ENCODE results near the gene CIAO3.

DNA sequence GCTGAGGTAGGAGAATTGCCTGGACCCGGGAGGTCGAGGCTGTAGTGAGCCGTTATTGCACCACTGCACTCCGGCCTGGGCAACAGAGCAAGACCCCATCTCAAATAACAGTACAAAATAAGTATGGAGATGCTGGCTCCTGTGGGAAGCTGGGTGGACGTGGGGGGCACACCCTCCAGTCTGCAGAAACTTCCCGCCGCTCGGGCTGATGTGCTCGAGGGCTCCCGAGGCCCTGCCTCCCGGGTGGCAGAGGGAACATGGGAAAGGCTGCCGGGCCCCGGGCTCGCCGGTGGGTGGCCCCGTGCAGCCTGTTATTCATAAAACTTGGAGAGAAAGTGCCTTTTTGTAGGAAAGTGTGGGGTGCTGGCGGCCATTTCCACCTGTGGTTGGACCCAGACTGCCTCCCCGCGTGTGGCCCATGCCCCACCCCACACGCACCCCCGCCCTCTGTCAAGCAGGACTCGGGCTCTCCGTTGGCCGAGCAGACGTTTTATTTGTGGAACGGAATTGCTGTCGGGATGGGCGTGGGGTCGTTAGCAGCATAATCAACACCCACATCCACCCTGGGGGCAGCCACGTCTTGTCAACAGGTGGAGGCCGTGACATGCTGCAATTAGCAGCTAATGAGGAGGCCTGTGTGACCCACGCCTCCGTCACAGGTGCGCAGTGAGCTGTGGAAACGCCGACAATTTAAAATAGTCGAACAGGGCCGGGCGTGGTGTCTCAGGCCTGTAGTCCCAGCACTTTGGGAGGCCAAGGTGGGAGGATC is 7.4 kb upstream of the CIAO3 start:
- TF ChIP-seq, protein P1, sequence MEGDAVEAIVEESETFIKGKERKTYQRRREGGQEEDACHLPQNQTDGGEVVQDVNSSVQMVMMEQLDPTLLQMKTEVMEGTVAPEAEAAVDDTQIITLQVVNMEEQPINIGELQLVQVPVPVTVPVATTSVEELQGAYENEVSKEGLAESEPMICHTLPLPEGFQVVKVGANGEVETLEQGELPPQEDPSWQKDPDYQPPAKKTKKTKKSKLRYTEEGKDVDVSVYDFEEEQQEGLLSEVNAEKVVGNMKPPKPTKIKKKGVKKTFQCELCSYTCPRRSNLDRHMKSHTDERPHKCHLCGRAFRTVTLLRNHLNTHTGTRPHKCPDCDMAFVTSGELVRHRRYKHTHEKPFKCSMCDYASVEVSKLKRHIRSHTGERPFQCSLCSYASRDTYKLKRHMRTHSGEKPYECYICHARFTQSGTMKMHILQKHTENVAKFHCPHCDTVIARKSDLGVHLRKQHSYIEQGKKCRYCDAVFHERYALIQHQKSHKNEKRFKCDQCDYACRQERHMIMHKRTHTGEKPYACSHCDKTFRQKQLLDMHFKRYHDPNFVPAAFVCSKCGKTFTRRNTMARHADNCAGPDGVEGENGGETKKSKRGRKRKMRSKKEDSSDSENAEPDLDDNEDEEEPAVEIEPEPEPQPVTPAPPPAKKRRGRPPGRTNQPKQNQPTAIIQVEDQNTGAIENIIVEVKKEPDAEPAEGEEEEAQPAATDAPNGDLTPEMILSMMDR (IDR thresholded peaks at IDR 0.05; ENCODE audit: low read length) = no peak
- TF ChIP-seq EZH2phosphoT487 (IDR thresholded peaks at IDR 0.05; ENCODE audit: low read length) = no peak
- TF ChIP-seq EZH2 (optimal IDR thresholded peaks at IDR 0.05; ENCODE audit: low read depth, low read length) = no peak

Data from MM.1S (cell line).